Testis (tissue), 3 donors: ENCODE results near the gene TWF2. TPM values are rescaled to one million over a fixed set of nuclear protein-coding genes. Genes with fewer than 3 reads are reported as not detected.
A peak's percentile ranks its signal among the peaks of the same experiment; 100 is the strongest.

Experiments used
- DNase-seq: peaks from one replicate; pipeline ENCODE4 v3.0.0-alpha.2; 2019
- H3K27ac ChIP-seq, 2 donors: fragments of 200-600 bp; sonication (generic); one replicate each; pipeline ENCODE4 v1.5.1; 2019
- H3K27me3 ChIP-seq: fragments of 200-600 bp; sonication (generic); one replicate; pipeline ENCODE4 v1.5.1; 2019
- H3K36me3 ChIP-seq: fragments of 200-600 bp; sonication (generic); one replicate; pipeline ENCODE4 v1.5.1; 2017; ENCODE audit warnings: low read depth; ENCODE audit errors: missing control alignments
- H3K4me1 ChIP-seq: fragments of 200-600 bp; sonication (generic); one replicate; pipeline ENCODE4 v1.5.1; 2019
- H3K4me3 ChIP-seq, 2 donors: fragments of 200-600 bp; sonication (generic); one replicate each; pipeline ENCODE4 v1.5.1; 2017 to 2019
- H3K9me3 ChIP-seq: fragments of 200-600 bp; sonication (generic); one replicate; pipeline ENCODE4 v1.5.1; 2017
- CTCF ChIP-seq, 3 experiments: fragments of 450-650 bp in 2 of 3; fragments of 200-600 bp in 1 of 3; sonication (generic) in 1 of 3; IDR thresholded peaks; one replicate each; pipeline ENCODE4 v1.5.1; 2016 to 2019; ENCODE audit warnings: antibody characterized with exemption in 3 of 3, mild to moderate bottlenecking in 2 of 3, moderate library complexity in 1 of 3
- POLR2A ChIP-seq: fragments of 450-650 bp; IDR thresholded peaks from one replicate; pipeline ENCODE4 v1.6.1; 2017; ENCODE audit warnings: antibody characterized with exemption, mild to moderate bottlenecking, moderate library complexity
- WGBS, 2 donors: methylation state at CpG; one replicate each; pipeline ENCODE4 v1.1.5; 2018; 5-methylcytosine and 5-hydroxymethylcytosine counted together
- intact Hi-C: fragments of 100-400 bp; cut with DNase I; formaldehyde crosslinking; loops from one replicate; pipeline ENCODE4 v1.15.1; 2023; ENCODE audit warnings: low total_unique reads
- polyA plus RNA-seq: library from polyadenylated mRNA; stranded (reverse); fragments of 350-450 nt; fragmentation: Illumina TruSeq; extraction: RNeasy Lipid Tissue Mini Kit (QIAGEN cat#74804); gene quantifications from one replicate; pipeline ENCODE4 v1.2.3, GENCODE V29; 2014; ENCODE audit warnings: low read depth, low replicate concordance; ENCODE audit not compliant: insufficient read depth
- total RNA-seq, 2 donors: library from RNA; depleted of rRNA; stranded (reverse); fragments of >200 nt; gene quantifications; one replicate each; pipeline ENCODE4 v1.2.3, GENCODE V29; 2016

Gene TWF2
- total and polyA plus RNA-seq, 3 donors from 2014 or later: 30.0 to 58.1 (median 36.5) TPM

- H3K9me3 ChIP-seq: no peaks in the 10 kb centered on the region
- H3K4me3 ChIP-seq: no peak overlapping the region
- H3K27me3 ChIP-seq: no peaks in the 10 kb centered on the region
- intact Hi-C loops: no loop called here
- H3K4me1 ChIP-seq: peaks cover 40% of the 10 kb centered on the region
- DNase-seq: no peak
- whole genome bisulfite sequencing, 2 donors: 94% methylated on average over 4 to 6 of the region's 6 CpGs
- no peaks in the 10 kb centered on the region for H3K36me3 ChIP-seq
- no peak overlapping the region for H3K27ac ChIP-seq
- no peak for TF ChIP-seq POLR2A
- no peak for TF ChIP-seq CTCF (IDR thresholded peaks at IDR 0.05)
Observed at GRCh38 chr3:52185311-52185710, 53.6 kb downstream of the TWF2 start.

GRCh38 chr3:52184690-52185089, 54.3 kb downstream of the TWF2 start:
- H3K27ac ChIP-seq: no peak overlapping the region
- whole genome bisulfite sequencing, 2 donors: 80 to 93% methylated on average over 4 to 8 of the region's 8 CpGs
- H3K36me3 ChIP-seq: no peaks in the 10 kb centered on the region
- no peaks in the 10 kb centered on the region for H3K27me3 ChIP-seq
- no peaks in the 10 kb centered on the region for H3K9me3 ChIP-seq
- DNase-seq: no peak
- intact Hi-C loops: no loop called here
- no peak overlapping the region for H3K4me3 ChIP-seq
- H3K4me1 ChIP-seq: peaks cover 34% of the 10 kb centered on the region
- TF ChIP-seq CTCF (IDR thresholded peaks at IDR 0.05) (no peak), POLR2A (no peak)

GRCh38 chr3:52183786-52184445, 55.0 kb downstream of the TWF2 start:
- H3K36me3 ChIP-seq: no peaks in the 10 kb centered on the region
- no peak overlapping the region for H3K27ac ChIP-seq
- no peak for TF ChIP-seq CTCF (IDR thresholded peaks at IDR 0.05)
- TF ChIP-seq POLR2A: no peak
- 77 to 87% methylated on average over 5 to 7 of the region's 7 CpGs for WGBS, 2 donors
- intact Hi-C loops: no loop called here
- H3K4me3 ChIP-seq: no peak overlapping the region
- H3K4me1 ChIP-seq: peaks cover 26% of the 10 kb centered on the region
- DNase-seq: no peak
- no peaks in the 10 kb centered on the region for H3K9me3 ChIP-seq
- no peaks in the 10 kb centered on the region for H3K27me3 ChIP-seq

- intact Hi-C loops: no loop called here
- Histone ChIP-seq H3K9me3 (no peaks in the 10 kb centered on the region), H3K36me3 (no peaks in the 10 kb centered on the region), H3K4me3 (no peak overlapping the region), H3K27ac (no peak overlapping the region), H3K27me3 (no peaks in the 10 kb centered on the region), H3K4me1 (peaks cover 25% of the 10 kb centered on the region)
- no peak for TF ChIP-seq POLR2A
- DNase-seq: no peak
- WGBS, 2 donors: 92 to 95% methylated on average over 4 of the region's 4 CpGs
Observed at GRCh38 chr3:52182691-52183090, 56.3 kb downstream of the TWF2 start.

- no peak overlapping the region for H3K4me3 ChIP-seq
- H3K36me3 ChIP-seq: no peaks in the 10 kb centered on the region
- no peak overlapping the region for H3K27ac ChIP-seq
- peaks cover 30% of the 10 kb centered on the region for H3K4me1 ChIP-seq
- H3K27me3 ChIP-seq: no peaks in the 10 kb centered on the region
- DNase-seq: peak; percentile 53
- intact Hi-C loops: no loop called here
- 60 to 62% methylated on average over 5 of the region's 5 CpGs for WGBS, 2 donors
- TF ChIP-seq POLR2A: no peak
- no peak for TF ChIP-seq CTCF (IDR thresholded peaks at IDR 0.05)
- no peaks in the 10 kb centered on the region for H3K9me3 ChIP-seq
Observed at GRCh38 chr3:52182196-52182595, 56.8 kb downstream of the TWF2 start.
